HL-60 (cell line): ENCODE data around the gene AGAP3.

Experiments
- DNase-seq, 2 experiments: peaks; one replicate each; pipeline ENCODE4 v3.0.0-alpha.2; 2010 to 2020; ENCODE audit warnings: low read depth in 1 of 2, low spot score in 1 of 2
- H3K27ac ChIP-seq: fragments of 250-450 bp; sonication (Bioruptor Pico); replicated peaks from 2 replicates; pipeline ENCODE4 v1.5.1; 2020; ENCODE audit warnings: mild to moderate bottlenecking, moderate library complexity
- H3K27me3 ChIP-seq: fragments of 250-450 bp; sonication (Bioruptor Pico); 2 replicates; pipeline ENCODE4 v1.5.1; 2021; ENCODE audit warnings: mild to moderate bottlenecking, moderate library complexity; ENCODE audit not compliant: insufficient read depth, poor library complexity, severe bottlenecking
- H3K4me3 ChIP-seq: replicated peaks from 2 replicates; pipeline ENCODE4 v1.5.1; 2011; ENCODE audit warnings: mild to moderate bottlenecking, control low read depth, low read length; ENCODE audit not compliant: insufficient read depth
- GABPA ChIP-seq: IDR thresholded peaks from 2 replicates; pipeline ENCODE4 v1.6.1; 2012; ENCODE audit warnings: low read depth
- POLR2AphosphoS5 ChIP-seq: IDR thresholded peaks from 2 replicates; pipeline ENCODE4 v1.6.1; 2012; ENCODE audit warnings: low read depth
- SPI1 ChIP-seq: IDR thresholded peaks from 2 replicates; pipeline ENCODE4 v1.6.1; 2012; ENCODE audit warnings: low read depth, mild to moderate bottlenecking, borderline replicate concordance
- TF ChIP-seq, protein P1 (sequence below): IDR thresholded peaks from one replicate; pipeline ENCODE4 v1.5.1; 2011; ENCODE audit warnings: low read length, control low read depth, inconsistent platforms; ENCODE audit not compliant: insufficient read depth
- TF ChIP-seq, protein P2 (sequence below): IDR thresholded peaks from 2 replicates; pipeline ENCODE4 v1.6.1; 2012; ENCODE audit warnings: low read depth; ENCODE audit not compliant: insufficient replicate concordance

AGAP3 gene

DNA sequence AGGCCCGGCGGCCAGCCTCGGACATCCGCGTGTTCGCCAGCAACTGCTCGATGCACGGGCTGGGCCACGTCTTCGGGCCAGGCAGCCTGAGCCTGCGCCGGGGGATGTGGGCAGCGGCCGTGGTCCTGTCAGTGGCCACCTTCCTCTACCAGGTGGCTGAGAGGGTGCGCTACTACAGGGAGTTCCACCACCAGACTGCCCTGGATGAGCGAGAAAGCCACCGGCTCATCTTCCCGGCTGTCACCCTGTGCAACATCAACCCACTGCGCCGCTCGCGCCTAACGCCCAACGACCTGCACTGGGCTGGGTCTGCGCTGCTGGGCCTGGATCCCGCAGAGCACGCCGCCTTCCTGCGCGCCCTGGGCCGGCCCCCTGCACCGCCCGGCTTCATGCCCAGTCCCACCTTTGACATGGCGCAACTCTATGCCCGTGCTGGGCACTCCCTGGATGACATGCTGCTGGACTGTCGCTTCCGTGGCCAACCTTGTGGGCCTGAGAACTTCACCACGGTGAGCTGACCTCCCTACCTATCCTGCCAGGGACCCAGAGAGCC is 37.3 kb upstream of the AGAP3 start:
- Histone ChIP-seq H3K27ac (no peak overlapping the region), H3K27me3 (no peaks in the 10 kb centered on the region), H3K4me3 (no peak overlapping the region)
- no peak for TF ChIP-seq GABPA
- TF ChIP-seq, protein P1, sequence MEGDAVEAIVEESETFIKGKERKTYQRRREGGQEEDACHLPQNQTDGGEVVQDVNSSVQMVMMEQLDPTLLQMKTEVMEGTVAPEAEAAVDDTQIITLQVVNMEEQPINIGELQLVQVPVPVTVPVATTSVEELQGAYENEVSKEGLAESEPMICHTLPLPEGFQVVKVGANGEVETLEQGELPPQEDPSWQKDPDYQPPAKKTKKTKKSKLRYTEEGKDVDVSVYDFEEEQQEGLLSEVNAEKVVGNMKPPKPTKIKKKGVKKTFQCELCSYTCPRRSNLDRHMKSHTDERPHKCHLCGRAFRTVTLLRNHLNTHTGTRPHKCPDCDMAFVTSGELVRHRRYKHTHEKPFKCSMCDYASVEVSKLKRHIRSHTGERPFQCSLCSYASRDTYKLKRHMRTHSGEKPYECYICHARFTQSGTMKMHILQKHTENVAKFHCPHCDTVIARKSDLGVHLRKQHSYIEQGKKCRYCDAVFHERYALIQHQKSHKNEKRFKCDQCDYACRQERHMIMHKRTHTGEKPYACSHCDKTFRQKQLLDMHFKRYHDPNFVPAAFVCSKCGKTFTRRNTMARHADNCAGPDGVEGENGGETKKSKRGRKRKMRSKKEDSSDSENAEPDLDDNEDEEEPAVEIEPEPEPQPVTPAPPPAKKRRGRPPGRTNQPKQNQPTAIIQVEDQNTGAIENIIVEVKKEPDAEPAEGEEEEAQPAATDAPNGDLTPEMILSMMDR, result no peak
- TF ChIP-seq, protein P2, sequence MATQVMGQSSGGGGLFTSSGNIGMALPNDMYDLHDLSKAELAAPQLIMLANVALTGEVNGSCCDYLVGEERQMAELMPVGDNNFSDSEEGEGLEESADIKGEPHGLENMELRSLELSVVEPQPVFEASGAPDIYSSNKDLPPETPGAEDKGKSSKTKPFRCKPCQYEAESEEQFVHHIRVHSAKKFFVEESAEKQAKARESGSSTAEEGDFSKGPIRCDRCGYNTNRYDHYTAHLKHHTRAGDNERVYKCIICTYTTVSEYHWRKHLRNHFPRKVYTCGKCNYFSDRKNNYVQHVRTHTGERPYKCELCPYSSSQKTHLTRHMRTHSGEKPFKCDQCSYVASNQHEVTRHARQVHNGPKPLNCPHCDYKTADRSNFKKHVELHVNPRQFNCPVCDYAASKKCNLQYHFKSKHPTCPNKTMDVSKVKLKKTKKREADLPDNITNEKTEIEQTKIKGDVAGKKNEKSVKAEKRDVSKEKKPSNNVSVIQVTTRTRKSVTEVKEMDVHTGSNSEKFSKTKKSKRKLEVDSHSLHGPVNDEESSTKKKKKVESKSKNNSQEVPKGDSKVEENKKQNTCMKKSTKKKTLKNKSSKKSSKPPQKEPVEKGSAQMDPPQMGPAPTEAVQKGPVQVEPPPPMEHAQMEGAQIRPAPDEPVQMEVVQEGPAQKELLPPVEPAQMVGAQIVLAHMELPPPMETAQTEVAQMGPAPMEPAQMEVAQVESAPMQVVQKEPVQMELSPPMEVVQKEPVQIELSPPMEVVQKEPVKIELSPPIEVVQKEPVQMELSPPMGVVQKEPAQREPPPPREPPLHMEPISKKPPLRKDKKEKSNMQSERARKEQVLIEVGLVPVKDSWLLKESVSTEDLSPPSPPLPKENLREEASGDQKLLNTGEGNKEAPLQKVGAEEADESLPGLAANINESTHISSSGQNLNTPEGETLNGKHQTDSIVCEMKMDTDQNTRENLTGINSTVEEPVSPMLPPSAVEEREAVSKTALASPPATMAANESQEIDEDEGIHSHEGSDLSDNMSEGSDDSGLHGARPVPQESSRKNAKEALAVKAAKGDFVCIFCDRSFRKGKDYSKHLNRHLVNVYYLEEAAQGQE, result no peak
- TF ChIP-seq POLR2AphosphoS5, result no peak
- TF ChIP-seq SPI1, result no peak
- no peak for DNase-seq

DNA sequence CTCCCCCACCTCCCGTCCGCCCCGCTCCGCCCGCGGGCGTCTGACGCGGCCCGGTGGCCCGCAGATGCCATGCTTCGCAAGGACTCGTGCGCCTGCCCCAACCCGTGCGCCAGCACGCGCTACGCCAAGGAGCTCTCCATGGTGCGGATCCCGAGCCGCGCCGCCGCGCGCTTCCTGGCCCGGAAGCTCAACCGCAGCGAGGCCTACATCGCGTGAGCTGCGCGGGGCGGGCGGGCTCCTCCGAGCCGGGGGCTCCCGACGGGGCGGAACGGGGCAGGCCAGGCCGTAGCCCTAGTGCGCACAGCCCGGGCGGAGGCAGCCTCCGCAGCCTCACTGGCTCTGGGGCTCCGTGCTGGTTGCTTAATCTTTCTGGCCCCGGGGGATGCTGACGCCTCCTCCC is 35.2 kb upstream of the AGAP3 start:
- Histone ChIP-seq H3K4me3 (no peak overlapping the region), H3K27ac (no peak overlapping the region), H3K27me3 (no peaks in the 10 kb centered on the region)
- DNase-seq, result peak; percentile 70 to 82
- TF ChIP-seq, protein P1, result no peak
- no peak for TF ChIP-seq SPI1
- TF ChIP-seq, protein P2, result peak; percentile 97

DNA sequence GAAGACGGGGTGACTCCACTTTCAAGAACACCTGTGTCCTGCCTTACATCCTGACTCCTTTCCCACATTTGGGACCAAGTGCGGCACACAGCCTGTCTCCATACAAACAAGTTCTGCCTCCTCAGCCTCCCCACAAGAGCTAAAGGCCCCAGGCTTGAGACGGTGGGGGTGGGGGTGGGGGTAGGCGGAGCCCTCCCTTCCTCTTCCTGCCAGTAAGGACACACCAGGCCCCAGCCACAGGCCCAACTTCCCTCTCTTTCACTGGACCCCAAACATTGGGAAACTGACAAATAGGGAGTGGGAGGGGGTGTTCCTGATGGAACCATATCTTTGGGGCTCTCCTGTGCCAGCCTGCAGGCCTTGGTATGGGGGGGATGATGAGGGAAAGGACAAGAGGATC is 33.2 kb upstream of the AGAP3 start:
- no peak overlapping the region for H3K4me3 ChIP-seq
- H3K27me3 ChIP-seq, result no peaks in the 10 kb centered on the region
- DNase-seq, result peak; percentile 41 to 60
- peak overlapping the region; percentile 35 for H3K27ac ChIP-seq
- peak; percentile 26; the same call in 1 of the 2 replicates for TF ChIP-seq SPI1
- TF ChIP-seq, protein P1, result no peak

DNA sequence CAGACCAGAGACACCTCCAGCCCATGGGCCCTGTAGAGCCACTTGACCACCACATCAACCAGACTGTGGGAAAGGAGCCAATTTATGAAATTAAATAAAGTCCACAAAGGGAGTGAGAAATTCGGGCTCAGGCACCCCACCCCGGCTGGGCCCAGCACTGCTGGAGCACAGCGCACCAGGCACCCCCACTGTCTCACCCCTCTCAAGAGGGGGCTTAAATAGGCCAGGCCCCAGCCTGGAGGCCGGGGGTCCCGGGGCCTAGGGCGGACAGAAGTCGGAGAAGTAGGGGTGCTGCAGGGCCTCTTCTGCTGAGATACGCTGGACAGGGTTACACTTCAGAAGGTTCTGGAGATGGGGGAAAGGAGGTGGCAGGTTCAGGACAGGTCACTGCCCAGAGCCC is 32.5 kb upstream of the AGAP3 start:
- Histone ChIP-seq H3K27me3 (no peaks in the 10 kb centered on the region), H3K4me3 (no peak overlapping the region), H3K27ac (peak overlapping the region; percentile 35)
- DNase-seq, result no peak
- TF ChIP-seq, protein P1, result no peak
- TF ChIP-seq SPI1 (no peak), GABPA (no peak), POLR2AphosphoS5 (no peak)
- TF ChIP-seq, protein P2, result no peak
